ENCODE results near the gene BBS9.

BBS9 gene

DNA sequence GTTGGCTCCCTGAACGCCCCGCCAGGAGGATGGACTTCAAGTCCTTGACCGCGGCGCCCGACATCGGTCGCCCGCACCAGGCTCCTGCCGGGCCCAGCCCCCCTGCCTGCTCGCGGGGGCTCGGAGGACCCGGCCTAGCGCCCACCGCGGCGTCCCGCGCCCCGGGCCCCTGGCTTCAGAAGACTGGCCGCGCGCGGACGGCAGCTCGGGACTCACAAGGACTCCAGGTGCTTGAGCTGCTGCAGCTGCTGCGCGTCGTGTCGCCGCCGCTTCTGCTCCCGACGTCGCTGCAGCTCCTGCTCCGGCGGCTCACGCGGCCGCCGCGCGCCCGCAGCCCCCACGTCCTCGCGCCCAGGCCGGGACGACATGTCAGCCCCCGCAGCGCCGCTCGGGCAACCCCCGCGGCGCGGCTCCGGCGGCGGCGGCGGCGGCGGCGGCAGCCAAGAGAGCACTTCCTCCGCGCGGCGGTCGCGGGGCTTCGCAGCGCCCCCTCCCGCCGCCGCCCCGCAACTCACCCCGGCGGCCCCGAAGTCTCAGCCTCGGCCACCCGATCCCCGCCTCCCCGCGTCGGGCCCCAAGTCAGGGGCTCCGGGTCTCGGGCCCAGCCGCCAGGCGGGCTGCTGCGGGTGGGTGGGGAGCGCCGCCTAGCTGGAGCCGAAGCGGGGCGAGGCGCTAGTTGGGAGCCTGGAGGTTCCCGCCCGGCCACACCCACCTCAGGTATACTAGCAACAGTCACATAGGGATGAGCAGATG, 20.2 kb upstream of the BBS9 start, which contains the start of gene RP9:
TSS of gene RP9 (minus strand) at position 400 of the 753 bp plus-strand sequence. CDS start at position 368, 32 bp downstream.
- H3K36me3 ChIP-seq (ENCODE audit: low read length), result no peaks in the 10 kb centered on the region
- peak within 1 kb of the TSS; percentile 98 for H3K4me3 ChIP-seq (ENCODE audit: insufficient read depth, low read length, poor library complexity, severe bottlenecking)
- peaks cover 7% of the 10 kb centered on the region; the same call in 1 of the 2 replicates for H3F3A ChIP-seq (ENCODE audit: insufficient read depth)
- peak within 1 kb of the TSS; percentile 85 for H3K4me2 ChIP-seq (ENCODE audit: low read depth, low read length, poor library complexity, severe bottlenecking)
- TF ChIP-seq, protein P1, sequence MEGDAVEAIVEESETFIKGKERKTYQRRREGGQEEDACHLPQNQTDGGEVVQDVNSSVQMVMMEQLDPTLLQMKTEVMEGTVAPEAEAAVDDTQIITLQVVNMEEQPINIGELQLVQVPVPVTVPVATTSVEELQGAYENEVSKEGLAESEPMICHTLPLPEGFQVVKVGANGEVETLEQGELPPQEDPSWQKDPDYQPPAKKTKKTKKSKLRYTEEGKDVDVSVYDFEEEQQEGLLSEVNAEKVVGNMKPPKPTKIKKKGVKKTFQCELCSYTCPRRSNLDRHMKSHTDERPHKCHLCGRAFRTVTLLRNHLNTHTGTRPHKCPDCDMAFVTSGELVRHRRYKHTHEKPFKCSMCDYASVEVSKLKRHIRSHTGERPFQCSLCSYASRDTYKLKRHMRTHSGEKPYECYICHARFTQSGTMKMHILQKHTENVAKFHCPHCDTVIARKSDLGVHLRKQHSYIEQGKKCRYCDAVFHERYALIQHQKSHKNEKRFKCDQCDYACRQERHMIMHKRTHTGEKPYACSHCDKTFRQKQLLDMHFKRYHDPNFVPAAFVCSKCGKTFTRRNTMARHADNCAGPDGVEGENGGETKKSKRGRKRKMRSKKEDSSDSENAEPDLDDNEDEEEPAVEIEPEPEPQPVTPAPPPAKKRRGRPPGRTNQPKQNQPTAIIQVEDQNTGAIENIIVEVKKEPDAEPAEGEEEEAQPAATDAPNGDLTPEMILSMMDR (IDR thresholded peaks at IDR 0.05; ENCODE audit: insufficient read depth, low read length, poor library complexity, severe bottlenecking), result peak; percentile 87
- TF ChIP-seq EZH2phosphoT487 (conservative IDR thresholded peaks at IDR 0.05; ENCODE audit: low read length), result no peak
- no peaks in the 10 kb centered on the region for H3K27me3 ChIP-seq (ENCODE audit: low read length)
- peak within 1 kb of the TSS; percentile 61 for H3K27ac ChIP-seq (ENCODE audit: low read depth, low read length)
- H4K20me1 ChIP-seq (ENCODE audit: low read depth, low read length), result peaks cover 7% of the 10 kb centered on the region; the same call in 1 of the 2 replicates
- peak within 1 kb of the TSS; percentile 93 for H2AFZ ChIP-seq (ENCODE audit: low read depth, low read length, severe bottlenecking)
- no peaks in the 10 kb centered on the region for H3K9me2 ChIP-seq (replicated peaks; ENCODE audit: insufficient read depth, low read length)
- peak within 1 kb of the TSS; percentile 96 for H3K9ac ChIP-seq (ENCODE audit: low read length)
- peaks cover 45% of the 10 kb centered on the region for H3K79me2 ChIP-seq (ENCODE audit: insufficient read depth, low read length)
- no peaks in the 10 kb centered on the region for H3K9me3 ChIP-seq (ENCODE audit: insufficient read depth, low read length)

DNA sequence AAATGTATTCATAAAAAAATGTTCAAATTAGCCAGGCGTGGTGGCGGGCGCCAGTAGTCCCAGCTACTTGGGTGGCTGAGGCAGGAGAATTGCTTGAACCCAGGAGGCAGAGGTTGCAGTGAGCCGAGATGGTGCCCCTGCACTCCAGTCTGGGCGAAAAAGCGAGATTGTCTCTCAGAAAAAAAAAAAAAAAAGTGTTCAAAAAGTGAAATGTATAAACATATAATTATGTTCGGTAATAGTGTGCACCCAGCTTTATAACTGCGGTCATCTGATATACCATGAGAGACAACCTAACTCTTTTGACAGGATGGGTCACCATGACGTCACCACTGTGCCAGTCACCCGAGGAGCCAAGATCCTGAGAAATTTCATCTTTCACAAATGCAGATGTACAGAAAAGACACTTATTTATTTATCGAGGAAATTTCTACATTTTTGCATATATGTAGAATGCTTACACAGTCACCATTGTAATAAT, 19.6 kb upstream of the BBS9 start:
- TF ChIP-seq, protein P1 (IDR thresholded peaks at IDR 0.05; ENCODE audit: insufficient read depth, low read length, poor library complexity, severe bottlenecking), result no peak
- no peak for TF ChIP-seq EZH2phosphoT487 (conservative IDR thresholded peaks at IDR 0.05; ENCODE audit: low read length)
- Histone ChIP-seq H3K79me2 (ENCODE audit: insufficient read depth, low read length) (peaks cover 39% of the 10 kb centered on the region), H3K9me3 (ENCODE audit: insufficient read depth, low read length) (no peaks in the 10 kb centered on the region), H3K9ac (ENCODE audit: low read length) (peak overlapping the region; percentile 96), H3F3A (ENCODE audit: insufficient read depth) (peaks cover 7% of the 10 kb centered on the region; the same call in 1 of the 2 replicates), H3K9me2 (replicated peaks; ENCODE audit: insufficient read depth, low read length) (no peaks in the 10 kb centered on the region), H4K20me1 (ENCODE audit: low read depth, low read length) (peaks cover 7% of the 10 kb centered on the region; the same call in 1 of the 2 replicates), H3K36me3 (ENCODE audit: low read length) (no peaks in the 10 kb centered on the region), H3K4me2 (ENCODE audit: low read depth, low read length, poor library complexity, severe bottlenecking) (peak overlapping the region; percentile 75), H3K27ac (ENCODE audit: low read depth, low read length) (no peak overlapping the region), H2AFZ (ENCODE audit: low read depth, low read length, severe bottlenecking) (peak overlapping the region; percentile 52), H3K27me3 (ENCODE audit: low read length) (no peaks in the 10 kb centered on the region), H3K4me3 (ENCODE audit: insufficient read depth, low read length, poor library complexity, severe bottlenecking) (peak overlapping the region; percentile 62)

DNA sequence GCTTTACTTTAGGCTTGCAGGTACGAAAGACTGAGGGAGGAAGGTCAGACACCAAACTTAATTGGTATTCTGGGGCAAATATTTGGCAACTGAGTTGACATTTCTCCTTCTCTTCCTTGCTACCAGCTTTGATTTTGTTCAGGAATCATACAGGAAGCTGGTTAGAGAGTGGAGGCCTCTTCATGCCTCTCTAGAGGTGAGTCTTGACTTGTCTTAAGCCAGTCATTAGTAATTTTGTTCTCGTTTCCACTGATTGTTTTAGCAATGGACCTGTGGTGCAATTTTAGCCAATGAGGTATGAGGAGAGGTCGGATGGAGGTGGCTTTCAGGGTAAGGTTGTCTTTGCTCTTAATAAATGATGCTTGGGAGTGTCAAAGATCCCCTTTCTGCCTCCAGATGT, 17.8 kb upstream of the BBS9 start:
- H3K79me2 ChIP-seq (ENCODE audit: insufficient read depth, low read length), result peaks cover 23% of the 10 kb centered on the region
- no peak overlapping the region for H2AFZ ChIP-seq (ENCODE audit: low read depth, low read length, severe bottlenecking)
- H3K27me3 ChIP-seq (ENCODE audit: low read length), result no peaks in the 10 kb centered on the region
- no peak for TF ChIP-seq EZH2phosphoT487 (conservative IDR thresholded peaks at IDR 0.05; ENCODE audit: low read length)
- TF ChIP-seq, protein P1 (IDR thresholded peaks at IDR 0.05; ENCODE audit: insufficient read depth, low read length, poor library complexity, severe bottlenecking), result no peak
- H3K36me3 ChIP-seq (ENCODE audit: low read length), result no peaks in the 10 kb centered on the region
- H3F3A ChIP-seq (ENCODE audit: insufficient read depth), result peaks cover 7% of the 10 kb centered on the region; the same call in 1 of the 2 replicates
- peaks cover 7% of the 10 kb centered on the region; the same call in 1 of the 2 replicates for H4K20me1 ChIP-seq (ENCODE audit: low read depth, low read length)
- no peaks in the 10 kb centered on the region for H3K9me3 ChIP-seq (ENCODE audit: insufficient read depth, low read length)
- H3K4me2 ChIP-seq (ENCODE audit: low read depth, low read length, poor library complexity, severe bottlenecking), result no peak overlapping the region
- no peak overlapping the region for H3K4me3 ChIP-seq (ENCODE audit: insufficient read depth, low read length, poor library complexity, severe bottlenecking)
- no peak overlapping the region for H3K9ac ChIP-seq (ENCODE audit: low read length)
- no peaks in the 10 kb centered on the region for H3K9me2 ChIP-seq (replicated peaks; ENCODE audit: insufficient read depth, low read length)
- no peak overlapping the region for H3K27ac ChIP-seq (ENCODE audit: low read depth, low read length)

Data from SU-DHL-6 (cell line).